Esophagus muscularis mucosa (tissue), 4 donors: ENCODE data around the gene CD55.

Source experiments
- EP300 ChIP-seq: sonication (generic); formaldehyde crosslinking; IDR thresholded peaks from one replicate; pipeline ENCODE4 v1.6.1; 2017; ENCODE audit warnings: antibody characterized with exemption
- POLR2A ChIP-seq: fragments of 450-650 bp; IDR thresholded peaks from one replicate; pipeline ENCODE4 v1.6.1; 2017; ENCODE audit warnings: antibody characterized with exemption, moderate library complexity, mild to moderate bottlenecking, low read depth
- TF ChIP-seq, protein P1 (sequence below), 3 experiments: fragments of 200-600 bp in 2 of 3; fragments of 450-650 bp in 1 of 3; sonication (generic) in 2 of 3; IDR thresholded peaks; one replicate each; pipeline ENCODE4 v1.5.1; 2017 to 2019; ENCODE audit warnings: antibody characterized with exemption in 3 of 3, mild to moderate bottlenecking in 2 of 3, moderate library complexity in 1 of 3

- TF ChIP-seq, protein P1, sequence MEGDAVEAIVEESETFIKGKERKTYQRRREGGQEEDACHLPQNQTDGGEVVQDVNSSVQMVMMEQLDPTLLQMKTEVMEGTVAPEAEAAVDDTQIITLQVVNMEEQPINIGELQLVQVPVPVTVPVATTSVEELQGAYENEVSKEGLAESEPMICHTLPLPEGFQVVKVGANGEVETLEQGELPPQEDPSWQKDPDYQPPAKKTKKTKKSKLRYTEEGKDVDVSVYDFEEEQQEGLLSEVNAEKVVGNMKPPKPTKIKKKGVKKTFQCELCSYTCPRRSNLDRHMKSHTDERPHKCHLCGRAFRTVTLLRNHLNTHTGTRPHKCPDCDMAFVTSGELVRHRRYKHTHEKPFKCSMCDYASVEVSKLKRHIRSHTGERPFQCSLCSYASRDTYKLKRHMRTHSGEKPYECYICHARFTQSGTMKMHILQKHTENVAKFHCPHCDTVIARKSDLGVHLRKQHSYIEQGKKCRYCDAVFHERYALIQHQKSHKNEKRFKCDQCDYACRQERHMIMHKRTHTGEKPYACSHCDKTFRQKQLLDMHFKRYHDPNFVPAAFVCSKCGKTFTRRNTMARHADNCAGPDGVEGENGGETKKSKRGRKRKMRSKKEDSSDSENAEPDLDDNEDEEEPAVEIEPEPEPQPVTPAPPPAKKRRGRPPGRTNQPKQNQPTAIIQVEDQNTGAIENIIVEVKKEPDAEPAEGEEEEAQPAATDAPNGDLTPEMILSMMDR (IDR thresholded peaks at IDR 0.05): no peak
- TF ChIP-seq POLR2A: no peak
- no peak for TF ChIP-seq EP300
Measured at GRCh38 chr1:207289756-207290155, 31.7 kb upstream of the CD55 start.
